ENCODE data around the gene DACT3.

DNA sequence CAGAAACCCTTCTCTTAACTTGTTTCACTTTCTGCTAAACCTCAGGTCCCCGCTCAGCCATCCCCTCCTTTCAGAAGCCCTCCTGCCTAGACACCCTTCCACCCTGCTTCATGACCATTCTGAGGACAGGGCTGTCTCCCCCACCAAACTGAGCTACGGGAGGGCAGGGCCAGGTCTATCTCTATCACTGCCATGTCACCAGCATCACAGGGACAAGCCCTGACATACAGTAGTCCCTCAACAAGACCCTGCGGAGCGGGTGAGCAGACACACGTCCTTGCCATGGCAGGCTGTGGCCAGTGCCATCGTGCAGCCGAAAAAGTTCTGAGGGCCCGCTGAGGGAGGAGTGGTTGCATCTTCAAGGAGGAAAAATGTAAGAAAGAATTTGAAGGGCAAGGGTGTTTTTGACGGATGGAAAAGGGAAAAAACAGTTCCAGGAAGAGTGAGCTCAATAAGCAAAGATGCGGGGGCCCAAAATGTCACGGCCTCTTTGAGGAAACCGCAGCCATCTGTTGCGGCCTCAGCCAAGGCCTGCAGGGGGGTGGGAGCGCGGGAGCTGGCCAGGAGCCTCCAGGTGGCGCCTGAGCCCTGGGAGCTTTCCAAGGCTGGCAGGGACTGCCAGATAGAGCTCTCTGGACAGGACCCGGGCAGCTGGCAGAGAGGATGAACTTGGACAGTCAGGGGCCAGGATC is 44.2 kb downstream of the DACT3 start:
- TF ChIP-seq ZNF232 (CRISPR knock-in tag; IDR thresholded peaks at IDR 0.05; ENCODE audit: borderline replicate concordance), result no peak
- TF ChIP-seq KDM1A (CRISPR knock-in tag; IDR thresholded peaks at IDR 0.05), result no peak
- TF ChIP-seq HDAC1 (CRISPR knock-in tag; IDR thresholded peaks at IDR 0.05), result no peak
- no peak for TF ChIP-seq ZNF530 (CRISPR knock-in tag; IDR thresholded peaks at IDR 0.05; ENCODE audit: low read depth)
- TF ChIP-seq, protein P1, sequence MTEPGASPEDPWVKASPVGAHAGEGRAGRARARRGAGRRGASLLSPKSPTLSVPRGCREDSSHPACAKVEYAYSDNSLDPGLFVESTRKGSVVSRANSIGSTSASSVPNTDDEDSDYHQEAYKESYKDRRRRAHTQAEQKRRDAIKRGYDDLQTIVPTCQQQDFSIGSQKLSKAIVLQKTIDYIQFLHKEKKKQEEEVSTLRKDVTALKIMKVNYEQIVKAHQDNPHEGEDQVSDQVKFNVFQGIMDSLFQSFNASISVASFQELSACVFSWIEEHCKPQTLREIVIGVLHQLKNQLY (CRISPR knock-in tag; IDR thresholded peaks at IDR 0.05), result no peak
- no peak for TF ChIP-seq NR1H2 (CRISPR knock-in tag; IDR thresholded peaks at IDR 0.05; ENCODE audit: borderline replicate concordance, low read depth)
- TF ChIP-seq TGIF2 (CRISPR knock-in tag; IDR thresholded peaks at IDR 0.05), result no peak
- no peak for TF ChIP-seq EP300 (IDR thresholded peaks at IDR 0.05; ENCODE audit: low read depth in 2 of 2, low read length in 2 of 2)
- no peak for TF ChIP-seq EP300 (CRISPR knock-in tag; IDR thresholded peaks at IDR 0.05; ENCODE audit: borderline replicate concordance)
- no peak; the same call in 1 of the 2 replicates for TF ChIP-seq SMC3 (IDR thresholded peaks at IDR 0.05; ENCODE audit: low read length)
- no peak for TF ChIP-seq ZBTB25 (CRISPR knock-in tag; IDR thresholded peaks at IDR 0.05)
- TF ChIP-seq ZFP37 (CRISPR knock-in tag; IDR thresholded peaks at IDR 0.05; ENCODE audit: borderline replicate concordance), result no peak
- TF ChIP-seq ZBTB8A (CRISPR knock-in tag; IDR thresholded peaks at IDR 0.05; ENCODE audit: borderline replicate concordance, low read depth), result no peak
- TF ChIP-seq GABPA (IDR thresholded peaks at IDR 0.05; ENCODE audit: low read depth, low read length), result no peak
- TF ChIP-seq GABPA (CRISPR knock-in tag; IDR thresholded peaks at IDR 0.05; ENCODE audit: low read depth), result no peak

All from HepG2 (cell line).